Mesendoderm (in vitro differentiated cells): ENCODE data around the gene MYOD1.

Experiments
- DNase-seq: peaks from one replicate; pipeline ENCODE4 v3.0.0; 2013
- H2AK5ac ChIP-seq: 2 replicates; pipeline ENCODE4 v1.6.1; 2013; ENCODE audit warnings: low read length, inconsistent platforms
- H2BK120ac ChIP-seq: 2 replicates; pipeline ENCODE4 v1.6.1; 2013; ENCODE audit warnings: low read depth, mild to moderate bottlenecking, low read length, moderate library complexity, mixed read lengths
- H2BK15ac ChIP-seq: replicated peaks from 2 replicates; pipeline ENCODE4 v1.6.1; 2013; ENCODE audit warnings: low read depth, mild to moderate bottlenecking, moderate library complexity
- H2BK5ac ChIP-seq: 2 replicates; pipeline ENCODE4 v1.6.1; 2013; ENCODE audit warnings: low read length, inconsistent platforms
- H3K18ac ChIP-seq: 2 replicates; pipeline ENCODE4 v1.6.1; 2013; ENCODE audit warnings: mild to moderate bottlenecking, low read length, mixed read lengths
- H3K23ac ChIP-seq: one replicate; pipeline ENCODE4 v1.6.1; 2013; ENCODE audit warnings: low read length
- H3K27ac ChIP-seq: 2 replicates; pipeline ENCODE4 v1.5.1; 2013; ENCODE audit warnings: low read depth, mild to moderate bottlenecking, inconsistent platforms, low read length, moderate library complexity
- H3K27me3 ChIP-seq: 2 replicates; pipeline ENCODE4 v1.6.1; 2013; ENCODE audit warnings: low read length, control low read depth, mild to moderate bottlenecking, inconsistent platforms; ENCODE audit not compliant: insufficient read depth, poor library complexity
- H3K36me3 ChIP-seq: 2 replicates; pipeline ENCODE4 v1.6.1; 2013; ENCODE audit warnings: low read length, inconsistent platforms; ENCODE audit not compliant: control insufficient read depth, insufficient read depth
- H3K4ac ChIP-seq: one replicate; pipeline ENCODE4 v1.6.1; 2013; ENCODE audit warnings: low read depth, mild to moderate bottlenecking, low read length, moderate library complexity
- H3K4me1 ChIP-seq: 2 replicates; pipeline ENCODE4 v1.6.1; 2013; ENCODE audit warnings: low read depth, low read length, inconsistent platforms; ENCODE audit not compliant: control insufficient read depth
- H3K4me2 ChIP-seq: 2 replicates; pipeline ENCODE4 v1.6.1; 2013; ENCODE audit warnings: low read length
- H3K4me3 ChIP-seq: 2 replicates; pipeline ENCODE4 v1.5.1; 2013; ENCODE audit warnings: mild to moderate bottlenecking, low read length
- H3K56ac ChIP-seq: one replicate; pipeline ENCODE4 v1.6.1; 2013; ENCODE audit warnings: low read length
- H3K79me1 ChIP-seq: 2 replicates; pipeline ENCODE4 v1.6.1; 2013; ENCODE audit warnings: low read length, inconsistent platforms
- H3K79me2 ChIP-seq: 2 replicates; pipeline ENCODE4 v1.6.1; 2013; ENCODE audit warnings: mild to moderate bottlenecking, low read length; ENCODE audit not compliant: control insufficient read depth, insufficient read depth
- H3K9ac ChIP-seq: 2 replicates; pipeline ENCODE4 v1.6.1; 2013; ENCODE audit warnings: low read length, inconsistent platforms
- H4K5ac ChIP-seq: one replicate; pipeline ENCODE4 v1.6.1; 2013; ENCODE audit warnings: low read length
- H4K8ac ChIP-seq: one replicate; pipeline ENCODE4 v1.6.1; 2013; ENCODE audit warnings: low read depth, mild to moderate bottlenecking, control low read depth, low read length, moderate library complexity
- WGBS: extraction: QIAGEN DNeasy Blood & Tissue Kit; methylation state at CpG from one replicate; pipeline ENCODE4 v1.1.7; 2013; ENCODE audit warnings: low lambda C conversion rate, missing lambda C conversion rate; ENCODE audit not compliant: insufficient coverage; ENCODE audit errors: extremely low coverage; 5-methylcytosine and 5-hydroxymethylcytosine counted together

MYOD1 gene

GRCh38 chr11:17697175-17697949, 22.0 kb upstream of the MYOD1 start:
- Histone ChIP-seq H3K4me1 (no peaks in the 10 kb centered on the region), H3K9ac (no peak overlapping the region), H2BK15ac (no peak overlapping the region), H3K56ac (no peak overlapping the region), H2BK120ac (no peak overlapping the region), H2AK5ac (no peak overlapping the region), H3K27ac (no peak overlapping the region), H2BK5ac (no peak overlapping the region), H3K79me1 (no peaks in the 10 kb centered on the region), H3K36me3 (no peaks in the 10 kb centered on the region), H3K4me2 (no peak overlapping the region), H3K23ac (no peak overlapping the region), H3K4me3 (no peak overlapping the region), H4K5ac (no peak overlapping the region), H4K8ac (no peak overlapping the region), H3K4ac (no peak overlapping the region), H3K79me2 (no peaks in the 10 kb centered on the region), H3K18ac (no peak overlapping the region), H3K27me3 (peaks cover 26% of the 10 kb centered on the region)
- no CpG with 5 or more reads among the region's 6 CpGs for whole genome bisulfite sequencing
- DNase-seq, result no peak

- H3K79me1 ChIP-seq, result no peaks in the 10 kb centered on the region
- no peaks in the 10 kb centered on the region for H3K79me2 ChIP-seq
- no peak overlapping the region for H3K27ac ChIP-seq
- H3K4me3 ChIP-seq, result no peak overlapping the region
- H2BK120ac ChIP-seq, result no peak overlapping the region
- no peak overlapping the region for H3K4me2 ChIP-seq
- H3K23ac ChIP-seq, result no peak overlapping the region
- no peak overlapping the region for H3K4ac ChIP-seq
- DNase-seq, result peak; percentile 37
- no peak overlapping the region for H4K5ac ChIP-seq
- no peaks in the 10 kb centered on the region for H3K36me3 ChIP-seq
- H4K8ac ChIP-seq, result no peak overlapping the region
- H3K9ac ChIP-seq, result no peak overlapping the region
- H3K27me3 ChIP-seq, result peaks cover 26% of the 10 kb centered on the region
- no CpG with 5 or more reads among the region's 5 CpGs for WGBS
- no peak overlapping the region for H2AK5ac ChIP-seq
- H2BK5ac ChIP-seq, result no peak overlapping the region
- H3K18ac ChIP-seq, result no peak overlapping the region
- no peak overlapping the region for H3K56ac ChIP-seq
- no peaks in the 10 kb centered on the region for H3K4me1 ChIP-seq
- no peak overlapping the region for H2BK15ac ChIP-seq
Observed at GRCh38 chr11:17699147-17700114, 19.9 kb upstream of the MYOD1 start.

GRCh38 chr11:17700991-17701390, 18.4 kb upstream of the MYOD1 start:
- H4K8ac ChIP-seq, result no peak overlapping the region
- no peaks in the 10 kb centered on the region for H3K4me1 ChIP-seq
- H3K79me2 ChIP-seq, result no peaks in the 10 kb centered on the region
- no peak overlapping the region for H3K4ac ChIP-seq
- H3K36me3 ChIP-seq, result no peaks in the 10 kb centered on the region
- no peak overlapping the region for H3K27ac ChIP-seq
- no peak for DNase-seq
- H3K27me3 ChIP-seq, result peaks cover 16% of the 10 kb centered on the region
- no CpG with 5 or more reads among the region's 4 CpGs for WGBS
- no peak overlapping the region for H3K9ac ChIP-seq
- no peak overlapping the region for H2BK15ac ChIP-seq
- no peak overlapping the region for H4K5ac ChIP-seq
- no peak overlapping the region for H3K18ac ChIP-seq
- no peak overlapping the region for H3K4me2 ChIP-seq
- no peak overlapping the region for H3K4me3 ChIP-seq
- no peak overlapping the region for H3K56ac ChIP-seq
- no peak overlapping the region for H2BK120ac ChIP-seq
- no peak overlapping the region for H3K23ac ChIP-seq
- H2AK5ac ChIP-seq, result no peak overlapping the region
- H3K79me1 ChIP-seq, result no peaks in the 10 kb centered on the region
- H2BK5ac ChIP-seq, result no peak overlapping the region

GRCh38 chr11:17702876-17703275, 16.5 kb upstream of the MYOD1 start:
- Histone ChIP-seq H4K5ac (no peak overlapping the region), H3K18ac (no peak overlapping the region), H2BK5ac (no peak overlapping the region), H2AK5ac (no peak overlapping the region), H3K79me1 (no peaks in the 10 kb centered on the region), H3K36me3 (no peaks in the 10 kb centered on the region), H3K79me2 (no peaks in the 10 kb centered on the region), H4K8ac (no peak overlapping the region), H3K9ac (no peak overlapping the region), H3K27ac (no peak overlapping the region), H3K4ac (no peak overlapping the region), H3K4me1 (no peaks in the 10 kb centered on the region), H3K56ac (no peak overlapping the region), H3K27me3 (no peaks in the 10 kb centered on the region), H2BK120ac (no peak overlapping the region), H2BK15ac (no peak overlapping the region), H3K4me3 (no peak overlapping the region), H3K23ac (no peak overlapping the region), H3K4me2 (no peak overlapping the region)
- no peak for DNase-seq
- no CpG with 5 or more reads among the region's 5 CpGs for WGBS

- Histone ChIP-seq H3K18ac (no peak overlapping the region), H3K4ac (no peak overlapping the region), H3K23ac (no peak overlapping the region), H3K4me2 (no peak overlapping the region), H4K5ac (no peak overlapping the region), H2BK5ac (no peak overlapping the region), H2BK120ac (no peak overlapping the region), H3K79me1 (no peaks in the 10 kb centered on the region), H3K56ac (no peak overlapping the region), H2AK5ac (no peak overlapping the region), H4K8ac (no peak overlapping the region), H3K9ac (no peak overlapping the region), H3K79me2 (no peaks in the 10 kb centered on the region), H2BK15ac (no peak overlapping the region), H3K27me3 (no peaks in the 10 kb centered on the region), H3K27ac (no peak overlapping the region), H3K4me3 (no peak overlapping the region), H3K4me1 (no peaks in the 10 kb centered on the region), H3K36me3 (no peaks in the 10 kb centered on the region)
- DNase-seq, result peak; percentile 26
- WGBS, result no CpG with 5 or more reads among the region's 2 CpGs
Observed at GRCh38 chr11:17703951-17704350, 15.4 kb upstream of the MYOD1 start.
